Measurements from ENCODE around the gene MPZL3.

The MPZL3 gene

DNA sequence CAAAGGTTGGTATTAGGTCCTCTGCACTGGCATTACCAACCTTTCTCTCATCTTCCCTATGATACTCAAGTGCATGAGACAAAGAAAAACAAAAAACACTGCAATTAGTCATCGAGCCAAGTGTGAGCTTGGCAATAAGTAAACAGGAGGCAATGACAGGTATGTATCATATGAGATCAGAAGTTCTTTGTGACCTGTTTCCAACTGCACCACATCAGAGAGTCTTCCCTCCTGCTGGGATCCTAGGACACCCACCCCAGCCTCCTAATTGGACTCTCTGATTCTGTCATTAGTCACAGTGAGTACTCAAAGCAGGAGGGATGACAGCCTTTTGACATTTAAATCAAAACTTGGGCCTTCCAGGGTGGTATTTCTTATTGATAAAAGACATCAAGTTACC lies 19.5 kb downstream of the MPZL3 start:
- DNase-seq (ENCODE audit: low read depth in 2 of 2) = peak in 1 of 2 donors; percentile 49

DNA sequence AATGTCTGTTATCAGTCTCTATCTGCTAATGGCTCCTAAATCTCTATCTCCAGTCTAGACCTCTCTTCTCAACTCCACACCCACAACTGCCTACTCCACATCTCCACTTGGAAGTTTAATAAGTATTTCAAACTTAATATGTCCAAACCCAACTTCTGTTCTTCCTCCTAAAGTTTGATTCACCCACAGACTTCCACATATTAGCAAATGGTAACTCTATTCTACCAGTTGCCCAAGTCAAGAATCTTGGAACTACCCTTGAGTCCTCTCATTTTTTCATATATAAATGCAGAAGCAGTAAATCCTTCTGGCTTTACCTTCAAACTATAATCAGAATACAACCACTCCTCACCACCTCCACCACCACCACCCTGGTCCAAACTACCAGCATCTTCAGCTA lies 20.7 kb downstream of the MPZL3 start:
- no peak for DNase-seq (ENCODE audit: low read depth in 2 of 2)

- DNase-seq (ENCODE audit: low read depth in 2 of 2) = no peak
These were observed 22.1 kb downstream of the MPZL3 start for GRCh38 chr11:118230088-118230487.

DNA sequence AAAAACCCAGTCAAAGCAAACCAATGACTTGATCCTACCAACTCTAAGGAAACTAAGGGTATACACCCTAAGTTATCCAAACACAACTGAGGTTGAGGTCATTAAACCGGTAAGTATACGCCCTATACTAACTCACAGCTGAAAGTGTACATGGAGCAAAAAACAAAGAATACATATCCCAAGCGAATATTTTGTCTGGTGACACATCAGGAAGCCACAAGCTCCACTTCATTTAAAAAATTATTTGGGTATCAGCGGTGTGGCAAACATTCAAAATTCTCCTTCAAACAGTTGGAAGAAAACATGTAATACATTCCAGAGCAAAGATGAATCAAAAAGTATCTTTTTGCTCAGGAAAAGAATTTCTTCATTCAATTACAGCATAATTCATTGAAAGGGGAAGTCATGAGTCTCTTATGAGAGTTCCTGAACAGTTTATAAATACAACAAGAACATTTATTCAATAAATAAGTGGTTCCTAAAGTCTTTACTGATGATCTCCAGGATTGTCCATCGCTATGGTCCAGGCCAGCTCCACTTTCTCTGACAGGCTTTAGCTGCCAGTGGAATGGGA lies 22.8 kb downstream of the MPZL3 start:
- DNase-seq (ENCODE audit: low read depth in 2 of 2) = no peak

- DNase-seq (ENCODE audit: low read depth in 2 of 2) = no peak
These were observed 24.0 kb downstream of the MPZL3 start for GRCh38 chr11:118227865-118228785.

DNA sequence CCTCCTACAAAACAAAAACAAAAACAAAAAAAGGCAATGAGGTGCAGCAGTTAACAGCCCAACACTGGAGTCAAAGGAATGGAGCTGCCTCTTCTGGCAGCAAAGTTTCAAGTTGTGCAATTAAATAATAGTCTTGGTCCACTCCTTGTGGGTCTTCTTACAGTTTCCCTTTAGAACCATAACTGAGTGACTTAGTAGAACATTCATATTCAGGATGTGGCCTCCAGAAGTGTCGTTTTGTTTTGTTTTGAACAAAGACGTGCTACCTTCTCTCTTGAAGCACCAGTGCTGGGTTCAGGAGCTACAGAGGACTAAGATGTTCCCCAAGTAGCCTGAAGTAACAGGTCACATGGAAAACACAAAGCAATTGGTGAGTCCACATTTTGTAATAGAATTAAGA lies 25.4 kb downstream of the MPZL3 start:
- no peak for DNase-seq (ENCODE audit: low read depth in 2 of 2)

- no peak for DNase-seq (ENCODE audit: low read depth in 2 of 2)
These were observed 25.9 kb downstream of the MPZL3 start for GRCh38 chr11:118226296-118226695.

- DNase-seq (ENCODE audit: low read depth in 2 of 2) = peak in 1 of 2 donors; percentile 41
These were observed 27.5 kb downstream of the MPZL3 start, which contains the start of gene JAML for GRCh38 chr11:118224511-118225188. Gene JAML (minus strand): TSS chr11:118225011. CDS start chr11:118214866, 10,145 bp downstream.

DNA sequence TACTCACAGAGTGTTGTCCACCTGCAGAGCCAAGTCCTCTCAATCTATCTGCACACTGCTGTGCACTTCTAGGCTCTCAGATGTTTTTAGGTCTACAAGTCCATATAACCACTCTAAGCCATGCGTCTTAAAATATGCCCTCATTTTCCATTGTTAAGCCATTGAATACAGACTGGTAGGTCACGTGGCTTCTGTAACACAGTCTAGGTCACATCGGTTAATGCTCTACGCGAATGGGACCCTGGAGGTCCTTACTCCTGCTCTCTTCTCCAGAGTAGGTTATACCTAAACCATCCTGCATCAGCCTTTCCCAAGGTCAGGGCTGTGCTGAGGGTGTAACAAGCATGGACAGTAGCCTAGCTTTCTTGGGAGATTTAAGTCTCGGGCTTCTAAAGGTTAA lies 28.2 kb downstream of the MPZL3 start:
- DNase-seq (ENCODE audit: low read depth in 2 of 2) = no peak

- DNase-seq (ENCODE audit: low read depth in 2 of 2) = no peak
These were observed 28.6 kb downstream of the MPZL3 start for GRCh38 chr11:118223570-118223969.

- no peak for DNase-seq (ENCODE audit: low read depth in 2 of 2)
These were observed 29.7 kb downstream of the MPZL3 start for GRCh38 chr11:118222437-118222836.

- DNase-seq (ENCODE audit: low read depth in 2 of 2) = no peak
These were observed 30.7 kb downstream of the MPZL3 start for GRCh38 chr11:118221419-118221818.

GRCh38 chr11:118219732-118220131 lies 32.4 kb downstream of the MPZL3 start:
- DNase-seq (ENCODE audit: low read depth in 2 of 2) = no peak

GRCh38 chr11:118219244-118219643 lies 32.9 kb downstream of the MPZL3 start:
- DNase-seq (ENCODE audit: low read depth in 2 of 2) = no peak

GRCh38 chr11:118217575-118217974 lies 34.6 kb downstream of the MPZL3 start:
- DNase-seq (ENCODE audit: low read depth in 2 of 2) = no peak

GRCh38 chr11:118216621-118217481 lies 35.3 kb downstream of the MPZL3 start:
- peak in 1 of 2 donors; percentile 39 for DNase-seq (ENCODE audit: low read depth in 2 of 2)

GRCh38 chr11:118215765-118216164 lies 36.4 kb downstream of the MPZL3 start:
- DNase-seq (ENCODE audit: low read depth in 2 of 2) = no peak

DNA sequence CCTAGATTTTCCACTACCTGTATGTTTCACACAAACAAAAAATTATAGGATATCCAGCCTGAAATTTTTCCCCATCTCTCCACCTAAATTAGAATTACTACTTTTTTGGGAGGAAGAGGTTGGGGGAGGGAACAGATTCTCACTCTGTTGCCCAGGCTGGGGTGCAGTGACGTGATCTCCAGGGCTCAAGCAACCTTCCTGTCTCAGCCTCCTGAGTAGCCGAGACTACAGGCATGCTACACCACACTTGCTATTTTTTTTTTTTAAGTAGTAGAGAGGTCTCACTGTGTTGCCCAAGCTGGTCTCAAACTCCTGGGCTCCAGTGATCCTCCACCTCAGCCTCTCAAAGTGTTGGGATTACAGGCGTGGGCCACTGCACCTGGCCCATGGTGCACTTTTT lies 36.9 kb downstream of the MPZL3 start:
- DNase-seq (ENCODE audit: low read depth in 2 of 2) = no peak

DNA sequence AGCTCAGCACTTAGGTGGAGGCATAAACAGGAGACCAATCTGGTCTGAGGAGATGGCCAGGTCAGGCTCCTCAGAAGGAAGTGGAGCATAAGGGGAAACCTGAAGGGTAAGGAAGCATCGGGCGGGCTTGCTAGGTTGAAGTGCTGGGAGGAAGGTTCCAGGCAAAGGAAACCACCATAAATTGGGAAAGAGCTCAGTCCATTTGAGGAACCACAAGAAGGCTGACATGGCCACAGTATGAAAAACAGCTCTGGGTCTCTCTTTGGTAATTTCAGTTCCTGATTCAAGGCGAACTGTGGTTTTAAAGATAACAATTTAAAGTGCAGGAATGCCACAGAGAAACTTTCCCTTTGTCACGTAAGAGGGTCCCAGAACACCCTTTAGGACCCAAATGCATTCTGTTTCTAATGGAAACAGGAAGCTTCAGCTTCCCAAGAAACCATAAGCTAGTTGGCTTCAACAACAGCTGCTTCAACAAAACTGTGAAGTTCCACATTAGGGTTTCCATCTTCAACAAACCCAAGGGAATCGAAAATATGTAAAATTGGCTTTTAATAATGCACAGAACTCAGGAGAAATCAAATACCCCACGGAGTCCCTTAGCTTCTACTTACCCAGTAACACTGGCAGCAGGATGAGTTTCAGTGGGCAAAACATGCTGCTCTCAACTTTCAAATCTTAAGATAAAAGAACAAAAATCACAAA lies 37.8 kb downstream of the MPZL3 start:
- no peak for DNase-seq (ENCODE audit: low read depth in 2 of 2)

DNA sequence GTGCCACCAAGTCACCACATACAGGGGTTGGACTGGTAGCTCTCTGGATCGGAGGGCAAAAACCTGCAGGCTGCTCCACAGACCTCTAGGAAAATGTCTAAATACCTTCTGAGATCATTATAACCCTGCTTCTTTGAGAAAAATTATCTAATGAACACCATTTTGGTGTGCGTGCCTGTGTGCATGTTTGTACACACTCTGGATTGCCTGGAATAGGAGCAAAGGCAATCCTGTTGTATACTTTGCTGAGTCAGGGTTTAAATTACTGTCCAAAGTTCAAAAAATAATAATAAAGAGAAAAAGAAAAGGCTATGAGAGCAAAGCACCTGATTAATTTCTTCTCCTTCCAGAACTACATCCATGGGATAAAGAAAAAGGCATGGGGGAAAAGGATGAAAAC lies 38.4 kb downstream of the MPZL3 start:
- no peak for DNase-seq (ENCODE audit: low read depth in 2 of 2)

DNA sequence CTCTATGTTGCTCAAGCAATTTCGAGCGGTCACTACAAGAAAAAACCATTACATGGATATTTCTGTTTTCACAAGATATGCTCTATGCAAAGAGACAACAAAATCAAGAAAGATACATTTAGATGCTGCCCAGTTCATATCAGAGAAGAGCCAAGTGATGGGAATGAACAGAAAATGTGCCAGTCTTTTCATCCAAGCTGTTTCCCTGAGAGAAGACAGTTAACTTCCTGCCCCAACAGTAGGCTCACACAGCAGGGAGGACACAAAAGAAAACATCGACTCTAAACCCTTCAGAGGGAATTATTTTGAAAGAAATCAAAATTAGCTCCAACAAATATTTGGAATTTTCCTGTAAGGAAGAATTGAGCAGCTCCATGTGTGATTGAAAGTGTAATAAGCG lies 39.0 kb downstream of the MPZL3 start:
- no peak for DNase-seq (ENCODE audit: low read depth in 2 of 2)

Measured in stimulated activated CD4-positive, alpha-beta T cell treated with anti-CD3 and anti-CD28 coated beads, Interleukin-1b, Interleukin-23, amount 100 ng/mL, for 4 hours (primary cell).